Nephron (organoid): ENCODE results near the gene SREBF1.

ENCODE experiments used
- H3K27ac Mint-ChIP-seq, 3 experiments: 2 replicates each; pipeline ENCODE4 v1.8.0; 2020; ENCODE audit warnings: mixed read lengths in 3 of 3, mild to moderate bottlenecking in 2 of 3, moderate library complexity in 1 of 3
- H3K27me3 Mint-ChIP-seq: 2 replicates; pipeline ENCODE4 v1.8.0; 2021; ENCODE audit warnings: low read depth, mild to moderate bottlenecking, moderate library complexity, mixed read lengths
- H3K36me3 Mint-ChIP-seq: 2 replicates; pipeline ENCODE4 v1.8.0; 2020; ENCODE audit warnings: low read depth, mixed read lengths
- H3K4me1 Mint-ChIP-seq: 2 replicates; pipeline ENCODE4 v1.8.0; 2020; ENCODE audit warnings: mixed read lengths
- H3K4me3 Mint-ChIP-seq, 3 experiments: 2 replicates each; pipeline ENCODE4 v1.8.0; 2020; ENCODE audit warnings: mild to moderate bottlenecking in 3 of 3, mixed read lengths in 3 of 3, moderate library complexity in 2 of 3
- H3K9me3 Mint-ChIP-seq: 2 replicates; pipeline ENCODE4 v1.8.0; 2020; ENCODE audit warnings: mixed read lengths
- TF ChIP-seq, protein P1 (sequence below), 3 experiments: fragments of 200-600 bp; sonication (generic); IDR thresholded peaks; one replicate each; pipeline ENCODE4 v1.5.0; 2021; ENCODE audit warnings: antibody characterized with exemption in 3 of 3; ENCODE audit not compliant: unreplicated experiment in 3 of 3

Gene SREBF1

DNA sequence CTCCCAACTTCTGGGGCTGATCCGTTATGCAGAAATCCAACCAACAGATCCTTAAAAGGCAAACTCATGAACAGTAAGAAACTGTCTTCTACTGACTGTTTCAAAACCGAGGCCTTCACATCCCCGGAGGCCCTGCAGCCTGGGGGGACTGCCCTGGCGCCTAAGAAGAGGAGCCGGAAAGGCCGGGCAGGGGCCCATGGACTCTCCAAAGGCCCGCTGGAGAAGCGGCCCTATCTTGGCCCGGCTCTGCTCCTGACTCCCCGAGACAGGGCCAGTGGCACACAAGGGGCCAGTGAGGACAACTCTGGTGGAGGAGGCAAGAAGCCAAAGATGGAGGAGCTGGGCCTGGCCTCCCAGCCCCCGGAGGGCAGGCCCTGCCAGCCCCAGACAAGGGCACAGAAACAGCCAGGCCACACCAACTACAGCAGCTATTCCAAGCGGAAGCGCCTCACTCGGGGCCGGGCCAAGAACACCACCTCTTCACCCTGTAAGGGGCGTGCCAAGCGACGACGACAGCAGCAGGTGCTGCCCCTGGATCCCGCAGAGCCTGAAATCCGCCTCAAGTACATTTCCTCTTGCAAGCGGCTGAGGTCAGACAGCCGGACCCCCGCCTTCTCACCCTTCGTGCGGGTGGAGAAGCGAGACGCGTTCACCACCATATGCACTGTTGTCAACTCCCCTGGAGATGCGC is 39.5 kb downstream of the SREBF1 start:
- no peak overlapping the region for H3K27ac Mint-ChIP-seq
- H3K36me3 Mint-ChIP-seq = peaks cover 20% of the 10 kb centered on the region
- no peaks in the 10 kb centered on the region for H3K9me3 Mint-ChIP-seq
- TF ChIP-seq, protein P1, sequence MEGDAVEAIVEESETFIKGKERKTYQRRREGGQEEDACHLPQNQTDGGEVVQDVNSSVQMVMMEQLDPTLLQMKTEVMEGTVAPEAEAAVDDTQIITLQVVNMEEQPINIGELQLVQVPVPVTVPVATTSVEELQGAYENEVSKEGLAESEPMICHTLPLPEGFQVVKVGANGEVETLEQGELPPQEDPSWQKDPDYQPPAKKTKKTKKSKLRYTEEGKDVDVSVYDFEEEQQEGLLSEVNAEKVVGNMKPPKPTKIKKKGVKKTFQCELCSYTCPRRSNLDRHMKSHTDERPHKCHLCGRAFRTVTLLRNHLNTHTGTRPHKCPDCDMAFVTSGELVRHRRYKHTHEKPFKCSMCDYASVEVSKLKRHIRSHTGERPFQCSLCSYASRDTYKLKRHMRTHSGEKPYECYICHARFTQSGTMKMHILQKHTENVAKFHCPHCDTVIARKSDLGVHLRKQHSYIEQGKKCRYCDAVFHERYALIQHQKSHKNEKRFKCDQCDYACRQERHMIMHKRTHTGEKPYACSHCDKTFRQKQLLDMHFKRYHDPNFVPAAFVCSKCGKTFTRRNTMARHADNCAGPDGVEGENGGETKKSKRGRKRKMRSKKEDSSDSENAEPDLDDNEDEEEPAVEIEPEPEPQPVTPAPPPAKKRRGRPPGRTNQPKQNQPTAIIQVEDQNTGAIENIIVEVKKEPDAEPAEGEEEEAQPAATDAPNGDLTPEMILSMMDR (IDR thresholded peaks at IDR 0.05; ENCODE audit: unreplicated experiment in 3 of 3) = no peak
- H3K27me3 Mint-ChIP-seq = peaks cover 3% of the 10 kb centered on the region
- peaks cover 21% of the 10 kb centered on the region for H3K4me1 Mint-ChIP-seq
- no peak overlapping the region for H3K4me3 Mint-ChIP-seq

DNA sequence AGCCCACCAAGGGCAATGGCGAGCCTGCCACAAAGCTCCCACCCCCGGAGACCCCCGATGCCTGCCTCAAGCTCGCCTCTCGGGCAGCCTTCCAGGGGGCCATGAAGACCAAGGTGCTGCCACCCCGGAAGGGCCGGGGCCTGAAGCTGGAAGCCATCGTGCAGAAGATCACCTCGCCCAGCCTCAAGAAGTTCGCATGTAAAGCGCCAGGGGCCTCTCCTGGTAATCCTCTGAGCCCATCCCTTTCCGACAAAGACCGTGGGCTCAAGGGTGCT is 40.1 kb downstream of the SREBF1 start:
- peaks cover 26% of the 10 kb centered on the region for H3K4me1 Mint-ChIP-seq

DNA sequence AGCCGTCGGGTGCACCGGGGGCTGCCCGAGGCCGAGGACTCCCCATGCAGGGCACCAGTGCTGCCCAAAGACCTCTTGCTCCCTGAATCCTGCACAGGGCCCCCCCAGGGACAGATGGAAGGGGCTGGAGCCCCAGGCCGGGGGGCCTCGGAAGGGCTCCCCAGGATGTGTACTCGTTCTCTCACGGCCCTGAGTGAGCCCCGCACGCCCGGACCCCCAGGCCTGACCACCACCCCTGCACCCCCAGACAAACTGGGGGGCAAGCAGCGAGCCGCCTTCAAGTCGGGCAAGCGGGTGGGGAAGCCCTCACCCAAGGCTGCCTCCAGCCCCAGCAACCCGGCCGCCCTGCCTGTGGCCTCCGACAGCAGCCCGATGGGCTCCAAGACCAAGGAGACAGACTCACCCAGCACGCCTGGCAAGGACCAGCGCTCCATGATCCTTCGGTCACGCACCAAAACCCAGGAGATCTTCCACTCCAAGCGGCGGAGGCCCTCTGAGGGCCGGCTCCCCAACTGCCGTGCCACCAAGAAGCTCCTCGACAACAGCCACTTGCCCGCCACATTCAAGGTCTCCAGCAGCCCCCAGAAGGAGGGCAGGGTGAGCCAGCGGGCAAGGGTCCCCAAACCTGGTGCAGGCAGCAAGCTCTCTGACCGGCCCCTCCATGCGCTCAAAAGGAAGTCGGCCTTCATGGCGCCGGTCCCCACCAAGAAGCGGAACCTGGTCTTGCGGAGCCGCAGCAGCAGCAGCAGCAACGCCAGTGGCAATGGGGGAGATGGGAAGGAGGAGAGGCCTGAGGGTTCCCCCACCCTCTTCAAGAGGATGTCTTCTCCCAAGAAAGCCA is 40.6 kb downstream of the SREBF1 start:
- Mint-ChIP-seq H3K27ac (no peak overlapping the region), H3K4me1 (peaks cover 31% of the 10 kb centered on the region), H3K27me3 (peaks cover 3% of the 10 kb centered on the region), H3K36me3 (peaks cover 20% of the 10 kb centered on the region), H3K9me3 (no peaks in the 10 kb centered on the region), H3K4me3 (no peak overlapping the region)
- TF ChIP-seq, protein P1 (IDR thresholded peaks at IDR 0.05; ENCODE audit: unreplicated experiment in 3 of 3) = no peak

More for the DNA sequence above, 40.1 kb downstream of the SREBF1 start:
- TF ChIP-seq, protein P1 (IDR thresholded peaks at IDR 0.05; ENCODE audit: unreplicated experiment in 3 of 3) = no peak
- Mint-ChIP-seq H3K27me3 (peaks cover 3% of the 10 kb centered on the region), H3K9me3 (no peaks in the 10 kb centered on the region), H3K27ac (no peak overlapping the region), H3K4me3 (no peak overlapping the region), H3K36me3 (peaks cover 20% of the 10 kb centered on the region)

DNA sequence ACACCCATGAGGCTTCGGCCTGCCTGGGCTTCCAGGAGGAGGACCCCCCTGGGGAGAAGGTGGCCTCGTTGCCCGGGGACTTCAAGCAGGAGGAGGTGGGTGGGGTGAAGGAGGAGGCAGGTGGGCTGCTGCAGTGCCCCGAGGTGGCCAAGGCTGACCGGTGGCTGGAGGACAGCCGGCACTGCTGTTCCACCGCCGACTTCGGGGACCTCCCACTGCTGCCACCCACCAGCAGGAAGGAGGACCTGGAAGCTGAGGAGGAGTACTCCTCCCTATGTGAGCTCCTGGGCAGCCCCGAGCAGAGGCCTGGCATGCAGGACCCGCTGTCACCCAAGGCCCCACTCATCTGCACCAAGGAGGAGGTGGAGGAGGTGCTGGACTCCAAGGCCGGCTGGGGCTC is 41.5 kb downstream of the SREBF1 start:
- peaks cover 18% of the 10 kb centered on the region for H3K36me3 Mint-ChIP-seq
- no peaks in the 10 kb centered on the region for H3K9me3 Mint-ChIP-seq
- peaks cover 39% of the 10 kb centered on the region for H3K4me1 Mint-ChIP-seq
- peaks cover 3% of the 10 kb centered on the region for H3K27me3 Mint-ChIP-seq
- H3K27ac Mint-ChIP-seq = no peak overlapping the region
- TF ChIP-seq, protein P1 (IDR thresholded peaks at IDR 0.05; ENCODE audit: unreplicated experiment in 3 of 3) = no peak
- H3K4me3 Mint-ChIP-seq = no peak overlapping the region

DNA sequence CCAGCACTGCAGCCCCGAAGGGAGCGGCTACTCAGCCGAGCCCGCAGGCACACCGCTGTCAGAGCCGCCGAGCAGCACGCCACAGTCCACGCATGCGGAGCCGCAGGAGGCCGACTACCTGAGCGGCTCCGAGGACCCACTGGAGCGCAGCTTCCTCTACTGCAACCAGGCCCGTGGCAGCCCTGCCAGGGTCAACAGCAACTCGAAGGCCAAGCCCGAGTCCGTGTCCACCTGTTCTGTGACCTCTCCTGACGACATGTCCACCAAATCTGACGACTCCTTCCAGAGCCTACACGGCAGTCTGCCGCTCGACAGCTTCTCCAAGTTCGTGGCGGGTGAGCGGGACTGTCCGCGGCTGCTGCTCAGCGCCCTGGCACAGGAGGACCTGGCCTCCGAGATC is 42.4 kb downstream of the SREBF1 start:
- H3K4me1 Mint-ChIP-seq = peaks cover 42% of the 10 kb centered on the region

More for the DNA sequence above, 42.4 kb downstream of the SREBF1 start:
- H3K27ac Mint-ChIP-seq = no peak overlapping the region
- no peak overlapping the region for H3K4me3 Mint-ChIP-seq
- TF ChIP-seq, protein P1 (IDR thresholded peaks at IDR 0.05; ENCODE audit: unreplicated experiment in 3 of 3) = no peak
- H3K36me3 Mint-ChIP-seq = peaks cover 12% of the 10 kb centered on the region
- H3K27me3 Mint-ChIP-seq = peaks cover 3% of the 10 kb centered on the region
- no peaks in the 10 kb centered on the region for H3K9me3 Mint-ChIP-seq
